Esophagus squamous epithelium (tissue), 5 donors: ENCODE measurements around the gene SLC24A4. TPM values are rescaled to one million over a fixed set of nuclear protein-coding genes. Genes with fewer than 3 reads are reported as not detected.

Experiments
- DNase-seq: peaks from one replicate; lab custom pipeline; 2025; lab: John Stamatoyannopoulos, UW
- H3K27ac ChIP-seq, 4 donors: fragments of 200-600 bp; sonication (generic); one replicate each; pipeline ENCODE4 v1.5.1; 2016 to 2019; ENCODE audit warnings: mild to moderate bottlenecking in 1 of 4
- H3K27me3 ChIP-seq, 4 donors: fragments of 200-600 bp; sonication (generic); 1 replicate in 3 of 4; 2 replicates in 1 of 4; pipeline versions ENCODE4 v1.5.1 to v1.6.0; 2017 to 2021; ENCODE audit warnings: antibody characterized with exemption in 1 of 4
- H3K36me3 ChIP-seq, 3 donors: fragments of 200-600 bp; sonication (generic); one replicate each; pipeline ENCODE4 v1.5.1; 2016 to 2019
- H3K4me1 ChIP-seq, 3 donors: fragments of 200-600 bp; sonication (generic); one replicate each; pipeline ENCODE4 v1.5.1; 2017 to 2019
- H3K4me3 ChIP-seq, 4 donors: fragments of 200-600 bp; sonication (generic); 1 replicate in 3 of 4; 2 replicates in 1 of 4; pipeline ENCODE4 v1.5.1; 2016 to 2019; ENCODE audit warnings: mild to moderate bottlenecking in 2 of 4, moderate library complexity in 1 of 4
- H3K9me3 ChIP-seq, 3 donors: fragments of 200-600 bp; sonication (generic); one replicate each; pipeline ENCODE4 v1.5.1; 2016 to 2019
- POLR2A ChIP-seq, 4 donors: fragments of 450-650 bp; IDR thresholded peaks; one replicate each; pipeline ENCODE4 v1.6.1; 2017; ENCODE audit warnings: antibody characterized with exemption in 4 of 4, mild to moderate bottlenecking in 4 of 4, moderate library complexity in 3 of 4
- WGBS, 2 donors: methylation state at CpG; one replicate each; pipeline ENCODE4 v1.1.5; 2018; 5-methylcytosine and 5-hydroxymethylcytosine counted together
- intact Hi-C: fragments of 100-400 bp; cut with DNase I; formaldehyde crosslinking; loops from one replicate; pipeline ENCODE4 v1.15.0; 2022
- total RNA-seq, 4 donors: library from RNA; depleted of rRNA; stranded (reverse); fragments of >200 nt; gene quantifications; one replicate each; pipeline ENCODE4 v1.1.0, GENCODE V29; 2016
- TF ChIP-seq, protein P1 (sequence below), 6 experiments: fragments of 450-650 bp in 4 of 6; fragments of 200-600 bp in 2 of 6; sonication (generic) in 2 of 6; IDR thresholded peaks; one replicate each; pipeline ENCODE4 v1.5.1; 2016 to 2019; ENCODE audit warnings: antibody characterized with exemption in 6 of 6, mild to moderate bottlenecking in 4 of 6, moderate library complexity in 4 of 6
- donor health status: DM: yes; HTN: yes; CAD: no.

SLC24A4 gene
- total RNA-seq, 4 donors from 2014 or later, result 0.04 to 0.38 (median 0.20) TPM

DNA sequence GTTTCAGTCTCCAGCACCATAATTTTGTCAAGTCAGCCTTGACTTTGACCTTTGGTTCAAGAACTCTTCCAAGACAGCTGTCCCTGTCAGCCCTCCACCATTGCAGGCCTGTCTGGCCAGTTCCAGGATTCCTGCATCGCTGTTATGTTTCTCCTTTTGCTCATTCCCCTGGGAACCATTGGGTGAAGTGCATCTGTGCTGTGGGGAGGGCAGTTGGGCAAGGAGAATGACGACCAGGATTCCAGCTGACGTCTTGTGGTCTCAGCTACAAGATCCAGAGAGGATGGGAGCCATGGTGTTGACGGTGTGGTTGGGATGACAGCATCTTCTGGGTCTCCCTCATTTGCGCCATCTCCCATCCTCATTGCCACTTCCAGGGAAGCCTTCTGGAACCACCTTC lies 45.9 kb upstream of the SLC24A4 start:
- no peak for DNase-seq
- H3K4me1 ChIP-seq, result no peaks in the 10 kb centered on the region
- peaks cover 0 to 16% (median 0%) of the 10 kb centered on the region in 4 donors for H3K27me3 ChIP-seq
- no peak overlapping the region for H3K27ac ChIP-seq
- H3K36me3 ChIP-seq, result no peaks in the 10 kb centered on the region
- no peak for TF ChIP-seq POLR2A (IDR thresholded peaks at IDR 0.05)
- TF ChIP-seq, protein P1, sequence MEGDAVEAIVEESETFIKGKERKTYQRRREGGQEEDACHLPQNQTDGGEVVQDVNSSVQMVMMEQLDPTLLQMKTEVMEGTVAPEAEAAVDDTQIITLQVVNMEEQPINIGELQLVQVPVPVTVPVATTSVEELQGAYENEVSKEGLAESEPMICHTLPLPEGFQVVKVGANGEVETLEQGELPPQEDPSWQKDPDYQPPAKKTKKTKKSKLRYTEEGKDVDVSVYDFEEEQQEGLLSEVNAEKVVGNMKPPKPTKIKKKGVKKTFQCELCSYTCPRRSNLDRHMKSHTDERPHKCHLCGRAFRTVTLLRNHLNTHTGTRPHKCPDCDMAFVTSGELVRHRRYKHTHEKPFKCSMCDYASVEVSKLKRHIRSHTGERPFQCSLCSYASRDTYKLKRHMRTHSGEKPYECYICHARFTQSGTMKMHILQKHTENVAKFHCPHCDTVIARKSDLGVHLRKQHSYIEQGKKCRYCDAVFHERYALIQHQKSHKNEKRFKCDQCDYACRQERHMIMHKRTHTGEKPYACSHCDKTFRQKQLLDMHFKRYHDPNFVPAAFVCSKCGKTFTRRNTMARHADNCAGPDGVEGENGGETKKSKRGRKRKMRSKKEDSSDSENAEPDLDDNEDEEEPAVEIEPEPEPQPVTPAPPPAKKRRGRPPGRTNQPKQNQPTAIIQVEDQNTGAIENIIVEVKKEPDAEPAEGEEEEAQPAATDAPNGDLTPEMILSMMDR (IDR thresholded peaks at IDR 0.05), result no peak
- no peak overlapping the region for H3K4me3 ChIP-seq
- H3K9me3 ChIP-seq, result no peaks in the 10 kb centered on the region
- WGBS, 2 donors, result 77 to 86% methylated on average over 3 to 5 of the region's 5 CpGs
- intact Hi-C loops, result no loop called here

DNA sequence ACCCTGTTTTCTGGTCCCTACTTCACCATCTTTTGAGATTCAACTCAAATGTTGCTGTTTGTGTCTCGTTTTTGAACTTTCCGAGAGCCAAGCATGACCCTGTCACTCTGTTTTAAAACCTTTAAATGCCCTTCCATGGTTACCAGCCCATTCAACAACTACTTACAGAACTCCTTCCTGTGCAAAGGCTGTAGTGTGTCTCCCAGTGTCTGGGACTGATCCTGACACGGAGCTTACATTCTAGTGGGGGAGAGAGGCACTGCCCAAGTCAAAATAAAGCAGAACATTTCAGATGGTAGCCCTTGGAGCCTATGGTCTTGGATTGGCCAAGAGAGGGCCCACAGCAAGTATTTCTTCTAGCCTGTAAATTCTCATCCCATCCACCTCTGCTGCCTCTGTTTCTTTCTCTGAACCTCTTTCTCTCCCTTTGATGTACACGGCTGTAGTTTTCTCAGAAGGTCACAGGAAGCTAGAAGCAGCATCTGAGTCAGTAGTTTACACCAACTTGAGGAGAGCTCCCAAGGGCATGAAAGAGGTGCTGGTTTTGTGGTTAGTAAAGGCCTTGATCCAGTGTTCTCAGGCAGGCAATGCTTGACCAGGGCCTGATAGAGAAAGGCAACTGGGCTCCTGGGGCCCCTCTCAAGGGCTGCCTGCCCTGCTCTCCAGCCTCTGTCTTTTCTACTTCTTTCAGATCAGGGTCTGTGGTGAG lies 42.3 kb upstream of the SLC24A4 start:
- no peak for TF ChIP-seq POLR2A (IDR thresholded peaks at IDR 0.05)
- TF ChIP-seq, protein P1 (IDR thresholded peaks at IDR 0.05), result no peak
- no peaks in the 10 kb centered on the region for H3K9me3 ChIP-seq
- intact Hi-C loops, result no loop called here
- no peak for DNase-seq
- no peaks in the 10 kb centered on the region for H3K4me1 ChIP-seq
- peaks cover 0 to 8% (median 0%) of the 10 kb centered on the region in 4 donors for H3K27me3 ChIP-seq
- H3K4me3 ChIP-seq, result no peak overlapping the region
- 59 to 71% methylated on average over 3 to 4 of the region's 4 CpGs for WGBS, 2 donors
- no peak overlapping the region for H3K27ac ChIP-seq
- no peaks in the 10 kb centered on the region for H3K36me3 ChIP-seq

DNA sequence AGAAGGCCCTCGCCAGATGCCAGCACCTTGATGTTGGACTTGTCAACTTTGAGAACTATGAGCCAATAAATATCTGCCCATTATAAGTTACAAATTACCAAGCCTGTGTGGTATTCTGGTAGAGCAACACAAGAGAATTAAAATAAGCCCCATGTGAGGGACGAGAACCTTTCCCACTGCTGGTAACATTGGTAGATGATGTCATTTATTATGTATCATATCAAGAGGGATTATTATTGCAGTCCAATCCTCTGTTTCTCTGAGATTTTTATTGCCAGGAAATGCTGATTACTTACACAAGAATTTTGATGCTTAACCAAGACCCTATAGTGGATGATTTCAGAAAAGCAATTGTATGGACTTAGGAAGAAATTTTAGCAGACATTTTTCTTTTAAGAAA lies 40.3 kb upstream of the SLC24A4 start:
- intact Hi-C loops, result no loop called here
- no peak overlapping the region for H3K4me3 ChIP-seq
- no peaks in the 10 kb centered on the region for H3K36me3 ChIP-seq
- no peak for DNase-seq
- TF ChIP-seq, protein P1 (IDR thresholded peaks at IDR 0.05), result no peak
- no peak for TF ChIP-seq POLR2A (IDR thresholded peaks at IDR 0.05)
- H3K4me1 ChIP-seq, result no peaks in the 10 kb centered on the region
- H3K27ac ChIP-seq, result no peak overlapping the region
- H3K9me3 ChIP-seq, result no peaks in the 10 kb centered on the region
- H3K27me3 ChIP-seq, result peaks cover 0 to 5% (median 0%) of the 10 kb centered on the region in 4 donors
- WGBS, 2 donors, result 84 to 95% methylated on average over 2 of the region's 2 CpGs

DNA sequence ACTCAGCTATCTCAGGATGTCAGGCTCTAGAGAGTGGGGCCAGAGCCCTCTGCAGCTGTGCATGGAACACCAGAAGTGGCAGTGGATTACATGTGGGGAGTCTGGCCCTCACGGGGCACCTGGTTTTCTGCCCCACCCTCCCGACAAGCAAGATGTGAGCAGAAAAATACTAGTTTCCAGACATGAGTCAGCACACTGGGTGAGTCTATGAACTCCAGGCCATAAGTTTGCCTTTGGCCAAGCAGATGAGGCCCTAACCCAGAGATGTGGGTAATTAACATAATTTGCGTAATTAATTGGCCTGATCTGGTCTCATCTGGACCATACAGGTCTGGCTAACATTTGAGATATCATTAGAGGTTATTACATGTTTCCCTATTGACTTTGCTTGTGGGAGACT lies 37.7 kb upstream of the SLC24A4 start:
- intact Hi-C loops, result no loop called here
- WGBS, 2 donors, result 67 to 75% methylated on average over 3 of the region's 3 CpGs
- H3K9me3 ChIP-seq, result no peaks in the 10 kb centered on the region

DNA sequence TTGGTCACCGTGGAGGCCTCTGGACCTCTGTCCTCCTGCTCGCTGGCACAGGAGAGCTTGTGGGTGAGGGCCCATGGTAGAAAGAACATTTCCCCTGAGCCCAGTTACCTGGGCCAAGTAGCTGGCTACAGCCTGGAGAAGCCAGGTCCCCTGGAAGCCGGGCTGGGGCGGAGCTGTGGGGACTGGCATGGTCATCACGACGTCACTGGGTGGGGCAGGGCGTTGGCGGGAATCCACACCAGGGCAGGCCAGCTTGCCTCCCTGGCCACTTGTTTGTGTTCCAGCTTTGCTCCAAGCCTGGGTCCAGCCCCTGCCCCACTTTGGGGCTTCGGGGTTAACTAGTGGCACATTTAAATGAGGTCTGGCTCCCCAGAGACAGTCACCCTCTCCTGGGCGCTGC lies 35.0 kb upstream of the SLC24A4 start:
- no peak for DNase-seq
- Histone ChIP-seq H3K27me3 (peaks cover 0 to 15% (median 0%) of the 10 kb centered on the region in 4 donors), H3K9me3 (no peaks in the 10 kb centered on the region), H3K4me1 (no peaks in the 10 kb centered on the region), H3K4me3 (no peak overlapping the region), H3K36me3 (no peaks in the 10 kb centered on the region), H3K27ac (no peak overlapping the region)
- no peak for TF ChIP-seq POLR2A (IDR thresholded peaks at IDR 0.05)
- TF ChIP-seq, protein P1 (IDR thresholded peaks at IDR 0.05), result no peak
- intact Hi-C loops, result no loop called here
- 73 to 90% methylated on average over 2 to 10 of the region's 10 CpGs for WGBS, 2 donors

More for the DNA sequence above, 37.7 kb upstream of the SLC24A4 start:
- Histone ChIP-seq H3K27me3 (peaks cover 0 to 15% (median 0%) of the 10 kb centered on the region in 4 donors), H3K27ac (no peak overlapping the region), H3K4me1 (no peaks in the 10 kb centered on the region), H3K36me3 (no peaks in the 10 kb centered on the region), H3K4me3 (no peak overlapping the region)
- no peak for TF ChIP-seq POLR2A (IDR thresholded peaks at IDR 0.05)
- TF ChIP-seq, protein P1 (IDR thresholded peaks at IDR 0.05), result no peak
- DNase-seq, result no peak
